ENCODE results near the gene PARD3.

DNA sequence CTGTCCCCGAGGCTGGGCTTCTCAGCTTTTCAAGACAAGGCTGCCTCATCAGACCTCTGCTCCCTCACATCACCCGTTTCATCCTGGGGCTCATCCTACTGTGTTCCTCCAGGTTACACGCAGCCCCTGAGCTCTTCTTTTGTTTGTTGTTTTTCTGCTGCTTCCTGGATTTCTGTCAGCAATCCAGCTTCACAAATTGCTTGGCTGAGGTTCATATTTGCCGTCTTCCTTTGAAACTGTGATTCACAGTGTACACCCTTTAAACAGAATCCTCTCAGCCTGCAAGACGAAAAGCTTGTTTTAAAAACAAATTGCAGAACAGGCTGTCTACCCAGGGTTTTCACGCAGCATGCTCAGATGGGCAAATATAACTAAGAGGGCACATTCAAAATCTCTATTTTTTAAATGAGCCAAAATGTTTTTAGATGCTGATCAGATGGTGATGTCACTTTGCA lies 39.1 kb upstream of the PARD3 start:
- TF ChIP-seq POLR2A (IDR thresholded peaks at IDR 0.05): no peak
- TF ChIP-seq, protein P1, sequence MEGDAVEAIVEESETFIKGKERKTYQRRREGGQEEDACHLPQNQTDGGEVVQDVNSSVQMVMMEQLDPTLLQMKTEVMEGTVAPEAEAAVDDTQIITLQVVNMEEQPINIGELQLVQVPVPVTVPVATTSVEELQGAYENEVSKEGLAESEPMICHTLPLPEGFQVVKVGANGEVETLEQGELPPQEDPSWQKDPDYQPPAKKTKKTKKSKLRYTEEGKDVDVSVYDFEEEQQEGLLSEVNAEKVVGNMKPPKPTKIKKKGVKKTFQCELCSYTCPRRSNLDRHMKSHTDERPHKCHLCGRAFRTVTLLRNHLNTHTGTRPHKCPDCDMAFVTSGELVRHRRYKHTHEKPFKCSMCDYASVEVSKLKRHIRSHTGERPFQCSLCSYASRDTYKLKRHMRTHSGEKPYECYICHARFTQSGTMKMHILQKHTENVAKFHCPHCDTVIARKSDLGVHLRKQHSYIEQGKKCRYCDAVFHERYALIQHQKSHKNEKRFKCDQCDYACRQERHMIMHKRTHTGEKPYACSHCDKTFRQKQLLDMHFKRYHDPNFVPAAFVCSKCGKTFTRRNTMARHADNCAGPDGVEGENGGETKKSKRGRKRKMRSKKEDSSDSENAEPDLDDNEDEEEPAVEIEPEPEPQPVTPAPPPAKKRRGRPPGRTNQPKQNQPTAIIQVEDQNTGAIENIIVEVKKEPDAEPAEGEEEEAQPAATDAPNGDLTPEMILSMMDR (IDR thresholded peaks at IDR 0.05): no peak
